ENCODE measurements around the gene ZNF280A. TPM values are rescaled to one million over a fixed set of nuclear protein-coding genes. Genes with fewer than 3 reads are reported as not detected.

Gene ZNF280A
- total and polyA plus RNA-seq, 9 of the 15 experiments (the other 6 are each of a cell fraction or from before 2014, with no cell fraction given), result 19.0 to 40.8 (median 28.6) TPM

- H3K4me3 ChIP-seq, result no peak overlapping the region
- no peak overlapping the region for H3K9ac ChIP-seq (ENCODE audit: insufficient read depth in 1 of 2, low read depth in 2 of 2, low read length in 2 of 2)
- H3K9me3 ChIP-seq (replicated peaks; ENCODE audit: control insufficient read depth, insufficient read depth, low read depth, low read length), result no peaks in the 10 kb centered on the region; the same call in 1 of the 2 replicates
- WGBS (ENCODE audit: insufficient coverage, low coverage, missing lambda C conversion rate), result 44% methylated on average over 2 of the region's 2 CpGs
- H3K9me1 ChIP-seq (ENCODE audit: control insufficient read depth, insufficient read depth, low read length), result no peaks in the 10 kb centered on the region
- in situ Hi-C loops (cut with MboI) (loop anchor here (25.0 kb wide), 1 partner anchor 1116 kb away; the partner anchor contains the start of gene HIC2), intact Hi-C loops (cut with micrococcal nuclease) (no loop called here)
- no peak for FAIRE-seq
- no peak overlapping the region for H2AFZ ChIP-seq (ENCODE audit: low read depth, low read length)
- H3K27ac ChIP-seq (ENCODE audit: extremely low read depth, low read depth, low read length), result no peak overlapping the region
- H4K20me1 ChIP-seq (replicated peaks; ENCODE audit: control insufficient read depth, insufficient read depth, low read length), result no peaks in the 10 kb centered on the region
- ATAC-seq, result peak; percentile 6; the same call in 2 of the 3 replicates
- DNase-seq (ENCODE audit: extremely low read depth in 1 of 4, low spot score in 3 of 4), result no peak
- no TSS peak for BruUV-seq (replicated peaks)
- POLR2A ChIA-PET, result interaction anchor here (0.6 to 9.1 kb wide), 8 partner anchors 8 to 62 kb away, joined by 3 to 172 read pairs (median 4); partner anchors contain the start of gene ZNF280A
- H3K36me3 ChIP-seq (ENCODE audit: control insufficient read depth, insufficient read depth, low read length), result no peaks in the 10 kb centered on the region
- H3K4me2 ChIP-seq (ENCODE audit: insufficient read depth, low read length), result no peak overlapping the region
- H3K4me1 ChIP-seq (replicated peaks in 1 of 2; ENCODE audit: control insufficient read depth in 2 of 2, insufficient read depth in 2 of 2, low read length in 2 of 2), result peaks cover 0 to 2% of the 10 kb centered on the region in 2 experiments; a peak in 1 of 5 replicates
- CTCF ChIA-PET (ENCODE audit: low intra/inter-chr PET ratio), result no interaction called here
- H3K27me3 ChIP-seq (ENCODE audit: control insufficient read depth in 2 of 2, insufficient read depth in 2 of 2, low read length in 2 of 2), result no peaks in the 10 kb centered on the region
- no peaks in the 10 kb centered on the region for H3K79me2 ChIP-seq (ENCODE audit: control insufficient read depth, insufficient read depth, low read length)
- TF ChIP-seq COPS2 (conservative IDR thresholded peaks at IDR 0.05) (no peak), NFIX (CRISPR knock-in tag; IDR thresholded peaks at IDR 0.05; ENCODE audit: low read depth) (no peak), E2F5 (CRISPR knock-in tag; IDR thresholded peaks at IDR 0.05) (peak; percentile 37; the same call in 1 of the 2 replicates), NBN (IDR thresholded peaks at IDR 0.05; ENCODE audit: low read depth) (no peak), TOE1 (IDR thresholded peaks at IDR 0.05; ENCODE audit: borderline replicate concordance) (no peak), TOE1 (CRISPR knock-in tag; IDR thresholded peaks at IDR 0.05; ENCODE audit: borderline replicate concordance, low read depth) (peak; percentile 79; the same call in 1 of the 2 replicates)
- TF ChIP-seq, protein P1, sequence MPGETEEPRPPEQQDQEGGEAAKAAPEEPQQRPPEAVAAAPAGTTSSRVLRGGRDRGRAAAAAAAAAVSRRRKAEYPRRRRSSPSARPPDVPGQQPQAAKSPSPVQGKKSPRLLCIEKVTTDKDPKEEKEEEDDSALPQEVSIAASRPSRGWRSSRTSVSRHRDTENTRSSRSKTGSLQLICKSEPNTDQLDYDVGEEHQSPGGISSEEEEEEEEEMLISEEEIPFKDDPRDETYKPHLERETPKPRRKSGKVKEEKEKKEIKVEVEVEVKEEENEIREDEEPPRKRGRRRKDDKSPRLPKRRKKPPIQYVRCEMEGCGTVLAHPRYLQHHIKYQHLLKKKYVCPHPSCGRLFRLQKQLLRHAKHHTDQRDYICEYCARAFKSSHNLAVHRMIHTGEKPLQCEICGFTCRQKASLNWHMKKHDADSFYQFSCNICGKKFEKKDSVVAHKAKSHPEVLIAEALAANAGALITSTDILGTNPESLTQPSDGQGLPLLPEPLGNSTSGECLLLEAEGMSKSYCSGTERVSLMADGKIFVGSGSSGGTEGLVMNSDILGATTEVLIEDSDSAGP (CRISPR knock-in tag; IDR thresholded peaks at IDR 0.05), result 0 out of 2 replicates have a peak, but pooled peaks have one; percentile 22
- TF ChIP-seq, protein P2, sequence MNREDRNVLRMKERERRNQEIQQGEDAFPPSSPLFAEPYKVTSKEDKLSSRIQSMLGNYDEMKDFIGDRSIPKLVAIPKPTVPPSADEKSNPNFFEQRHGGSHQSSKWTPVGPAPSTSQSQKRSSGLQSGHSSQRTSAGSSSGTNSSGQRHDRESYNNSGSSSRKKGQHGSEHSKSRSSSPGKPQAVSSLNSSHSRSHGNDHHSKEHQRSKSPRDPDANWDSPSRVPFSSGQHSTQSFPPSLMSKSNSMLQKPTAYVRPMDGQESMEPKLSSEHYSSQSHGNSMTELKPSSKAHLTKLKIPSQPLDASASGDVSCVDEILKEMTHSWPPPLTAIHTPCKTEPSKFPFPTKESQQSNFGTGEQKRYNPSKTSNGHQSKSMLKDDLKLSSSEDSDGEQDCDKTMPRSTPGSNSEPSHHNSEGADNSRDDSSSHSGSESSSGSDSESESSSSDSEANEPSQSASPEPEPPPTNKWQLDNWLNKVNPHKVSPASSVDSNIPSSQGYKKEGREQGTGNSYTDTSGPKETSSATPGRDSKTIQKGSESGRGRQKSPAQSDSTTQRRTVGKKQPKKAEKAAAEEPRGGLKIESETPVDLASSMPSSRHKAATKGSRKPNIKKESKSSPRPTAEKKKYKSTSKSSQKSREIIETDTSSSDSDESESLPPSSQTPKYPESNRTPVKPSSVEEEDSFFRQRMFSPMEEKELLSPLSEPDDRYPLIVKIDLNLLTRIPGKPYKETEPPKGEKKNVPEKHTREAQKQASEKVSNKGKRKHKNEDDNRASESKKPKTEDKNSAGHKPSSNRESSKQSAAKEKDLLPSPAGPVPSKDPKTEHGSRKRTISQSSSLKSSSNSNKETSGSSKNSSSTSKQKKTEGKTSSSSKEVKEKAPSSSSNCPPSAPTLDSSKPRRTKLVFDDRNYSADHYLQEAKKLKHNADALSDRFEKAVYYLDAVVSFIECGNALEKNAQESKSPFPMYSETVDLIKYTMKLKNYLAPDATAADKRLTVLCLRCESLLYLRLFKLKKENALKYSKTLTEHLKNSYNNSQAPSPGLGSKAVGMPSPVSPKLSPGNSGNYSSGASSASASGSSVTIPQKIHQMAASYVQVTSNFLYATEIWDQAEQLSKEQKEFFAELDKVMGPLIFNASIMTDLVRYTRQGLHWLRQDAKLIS (CRISPR knock-in tag; IDR thresholded peaks at IDR 0.05), result 0 out of 2 replicates have a peak, but pooled peaks have one; percentile 35
- TF ChIP-seq, protein P3, sequence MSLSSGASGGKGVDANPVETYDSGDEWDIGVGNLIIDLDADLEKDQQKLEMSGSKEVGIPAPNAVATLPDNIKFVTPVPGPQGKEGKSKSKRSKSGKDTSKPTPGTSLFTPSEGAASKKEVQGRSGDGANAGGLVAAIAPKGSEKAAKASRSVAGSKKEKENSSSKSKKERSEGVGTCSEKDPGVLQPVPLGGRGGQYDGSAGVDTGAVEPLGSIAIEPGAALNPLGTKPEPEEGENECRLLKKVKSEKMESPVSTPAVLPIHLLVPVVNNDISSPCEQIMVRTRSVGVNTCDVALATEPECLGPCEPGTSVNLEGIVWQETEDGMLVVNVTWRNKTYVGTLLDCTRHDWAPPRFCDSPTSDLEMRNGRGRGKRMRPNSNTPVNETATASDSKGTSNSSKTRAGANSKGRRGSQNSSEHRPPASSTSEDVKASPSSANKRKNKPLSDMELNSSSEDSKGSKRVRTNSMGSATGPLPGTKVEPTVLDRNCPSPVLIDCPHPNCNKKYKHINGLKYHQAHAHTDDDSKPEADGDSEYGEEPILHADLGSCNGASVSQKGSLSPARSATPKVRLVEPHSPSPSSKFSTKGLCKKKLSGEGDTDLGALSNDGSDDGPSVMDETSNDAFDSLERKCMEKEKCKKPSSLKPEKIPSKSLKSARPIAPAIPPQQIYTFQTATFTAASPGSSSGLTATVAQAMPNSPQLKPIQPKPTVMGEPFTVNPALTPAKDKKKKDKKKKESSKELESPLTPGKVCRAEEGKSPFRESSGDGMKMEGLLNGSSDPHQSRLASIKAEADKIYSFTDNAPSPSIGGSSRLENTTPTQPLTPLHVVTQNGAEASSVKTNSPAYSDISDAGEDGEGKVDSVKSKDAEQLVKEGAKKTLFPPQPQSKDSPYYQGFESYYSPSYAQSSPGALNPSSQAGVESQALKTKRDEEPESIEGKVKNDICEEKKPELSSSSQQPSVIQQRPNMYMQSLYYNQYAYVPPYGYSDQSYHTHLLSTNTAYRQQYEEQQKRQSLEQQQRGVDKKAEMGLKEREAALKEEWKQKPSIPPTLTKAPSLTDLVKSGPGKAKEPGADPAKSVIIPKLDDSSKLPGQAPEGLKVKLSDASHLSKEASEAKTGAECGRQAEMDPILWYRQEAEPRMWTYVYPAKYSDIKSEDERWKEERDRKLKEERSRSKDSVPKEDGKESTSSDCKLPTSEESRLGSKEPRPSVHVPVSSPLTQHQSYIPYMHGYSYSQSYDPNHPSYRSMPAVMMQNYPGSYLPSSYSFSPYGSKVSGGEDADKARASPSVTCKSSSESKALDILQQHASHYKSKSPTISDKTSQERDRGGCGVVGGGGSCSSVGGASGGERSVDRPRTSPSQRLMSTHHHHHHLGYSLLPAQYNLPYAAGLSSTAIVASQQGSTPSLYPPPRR (CRISPR knock-in tag; IDR thresholded peaks at IDR 0.05; ENCODE audit: borderline replicate concordance), result peak; percentile 83; the same call in 1 of the 2 replicates
Measured at GRCh38 chr22:22528780-22529179, 8.7 kb upstream of the ZNF280A start.

Data from K562 (cell line).